ENCODE data around the gene NEU1. TPM values are rescaled to one million over a fixed set of nuclear protein-coding genes. Genes with fewer than 3 reads are reported as not detected.

NEU1 gene
- total and polyA plus RNA-seq, 2 of the 8 experiments (the other 6 are each of a cell fraction or from before 2014, with no cell fraction given): 41.2 to 72.1 TPM

- H4K5ac ChIP-seq (ENCODE audit: insufficient read length, low read depth, low read length): no peak overlapping the region
- 0 out of 7 replicates have a peak, but pooled peaks cover 0 to 3% (median 0%) of the 10 kb centered on the region in 4 experiments for H3K27me3 ChIP-seq (replicated peaks in 1 of 4; ENCODE audit: control insufficient read depth in 3 of 4, extremely low read depth in 1 of 4, insufficient read depth in 3 of 4, low read length in 3 of 4)
- no peak for TF ChIP-seq POLR2AphosphoS5 (IDR thresholded peaks at IDR 0.05; ENCODE audit: low read depth, low read length)
- no peak for TF ChIP-seq RXRA (IDR thresholded peaks at IDR 0.05; ENCODE audit: insufficient read depth, low read depth, low read length)
- TF ChIP-seq MAX (IDR thresholded peaks at IDR 0.05): no peak
- no peak for TF ChIP-seq HDAC2 (IDR thresholded peaks at IDR 0.05; ENCODE audit: borderline replicate concordance in 1 of 2, low read depth in 2 of 2, low read length in 2 of 2)
- 0 out of 2 replicates have a peak, but pooled peaks cover 2% of the 10 kb centered on the region for H3K79me1 ChIP-seq (ENCODE audit: low read depth, low read length)
- peaks cover 0 to 12% (median 0%) of the 10 kb centered on the region in 4 experiments; a peak in 4 of 7 replicates for H3K4me1 ChIP-seq (replicated peaks in 1 of 4; ENCODE audit: control insufficient read depth in 3 of 4, insufficient read depth in 4 of 4, low read length in 3 of 4)
- H3K14ac ChIP-seq (ENCODE audit: insufficient read length): no peak overlapping the region
- peaks cover 2 to 4% of the 10 kb centered on the region in 2 experiments; a peak in 1 of 4 replicates for H3K9me3 ChIP-seq (ENCODE audit: insufficient read depth in 2 of 2, low read depth in 1 of 2, low read length in 1 of 2)
- H4K91ac ChIP-seq (replicated peaks; ENCODE audit: insufficient read length, low read length): no peak overlapping the region
- H3K4me3 ChIP-seq (ENCODE audit: extremely low read depth in 1 of 4, insufficient read depth in 2 of 4, low read depth in 3 of 4, low read length in 4 of 4): no peak overlapping the region
- FAIRE-seq: no peak
- H3K4me2 ChIP-seq (ENCODE audit: insufficient read depth in 1 of 2, low read depth in 2 of 2, low read length in 2 of 2): no peak overlapping the region
- H3K36me3 ChIP-seq (ENCODE audit: control insufficient read depth in 2 of 4, insufficient read depth in 4 of 4, low read length in 3 of 4): peaks cover 3 to 17% (median 3%) of the 10 kb centered on the region in 4 experiments; a peak in 7 of 8 replicates
- H3K27ac ChIP-seq (ENCODE audit: low read depth, low read length): no peak overlapping the region
- H3K56ac ChIP-seq (replicated peaks; ENCODE audit: insufficient read length, low read depth, low read length): no peak overlapping the region
- no peak overlapping the region for H4K8ac ChIP-seq (ENCODE audit: extremely low read depth, insufficient read depth, low read length)
- CTCF ChIA-PET (ENCODE audit: partially characterized antibody): interaction anchor here (1.0 to 1.6 kb wide), 4 partner anchors 10 to 171 kb away, joined by 3 to 7 read pairs (median 4); no protein-coding TSS in a partner anchor
- POLR2A ChIA-PET (ENCODE audit: partially characterized antibody): interaction anchor here (0.5 to 6.5 kb wide), 8 partner anchors 8 to 94 kb away, joined by 3 to 93 read pairs (median 4); no protein-coding TSS in a partner anchor
- H3K18ac ChIP-seq (ENCODE audit: extremely low read depth, low read length): no peak overlapping the region
- no peak overlapping the region for H2BK20ac ChIP-seq (ENCODE audit: low read length)
- H2BK120ac ChIP-seq (replicated peaks; ENCODE audit: low read depth, low read length): no peak overlapping the region
- 94% methylated on average over 13 of the region's 13 CpGs; no CpG with 5 or more reads in 1 of the 2 experiments for WGBS, 2 experiments (ENCODE audit: extremely low coverage in 1 of 2, insufficient coverage in 1 of 2, insufficient read length in 1 of 2, insufficient replicate concordance in 2 of 2, low coverage in 1 of 2, low lambda C conversion rate in 2 of 2, missing lambda C conversion rate in 1 of 2)
- peaks cover 8% of the 10 kb centered on the region; the same call in 1 of the 2 replicates for H3K23me2 ChIP-seq (ENCODE audit: low read depth, low read length)
- no peak overlapping the region for H3K23ac ChIP-seq (ENCODE audit: insufficient read length)
- H2BK15ac ChIP-seq (ENCODE audit: low read length): no peak overlapping the region
- H4K20me1 ChIP-seq (replicated peaks in 1 of 2; ENCODE audit: control insufficient read depth in 1 of 2, insufficient read depth in 2 of 2, low read length in 2 of 2): no peaks in the 10 kb centered on the region
- no peak overlapping the region for H2BK5ac ChIP-seq (ENCODE audit: low read depth, low read length)
- no peak for DNase-seq (ENCODE audit: low read depth in 1 of 2, low spot score in 2 of 2)
- no peak overlapping the region for H2AK5ac ChIP-seq (ENCODE audit: low read depth, low read length)
- no peak overlapping the region for H2BK12ac ChIP-seq (ENCODE audit: low read depth, low read length)
- H3K79me2 ChIP-seq (ENCODE audit: control insufficient read depth in 1 of 2, insufficient read depth in 2 of 2, low read length in 2 of 2): no peaks in the 10 kb centered on the region
- no peak overlapping the region for H3K4ac ChIP-seq (replicated peaks; ENCODE audit: insufficient read length, low read depth, low read length)
- H2AFZ ChIP-seq (ENCODE audit: low read length): no peak overlapping the region
- H3K9ac ChIP-seq (replicated peaks in 1 of 4; ENCODE audit: extremely low read depth in 1 of 4, low read depth in 3 of 4, low read length in 3 of 4): no peak overlapping the region
Measured at GRCh38 chr6:31860349-31860748, 2.3 kb downstream of the NEU1 start.
